Activated CD4-positive, alpha-beta T cell treated with anti-CD3 and anti-CD28 coated beads, Interleukin-2, Interleukin-4, amounts not matched to agents 100 ng/mL and 50 ng/mL, durations not matched to agents 16 hours and 8 hours (primary cell): ENCODE results near the gene AMBP.

Experiments used
- DNase-seq: peaks from one replicate; pipeline ENCODE4 v3.0.0-alpha.2; 2020; ENCODE audit warnings: low spot score

Gene AMBP

GRCh38 chr9:114031037-114031630, 47.0 kb downstream of the AMBP start:
- DNase-seq: no peak

DNA sequence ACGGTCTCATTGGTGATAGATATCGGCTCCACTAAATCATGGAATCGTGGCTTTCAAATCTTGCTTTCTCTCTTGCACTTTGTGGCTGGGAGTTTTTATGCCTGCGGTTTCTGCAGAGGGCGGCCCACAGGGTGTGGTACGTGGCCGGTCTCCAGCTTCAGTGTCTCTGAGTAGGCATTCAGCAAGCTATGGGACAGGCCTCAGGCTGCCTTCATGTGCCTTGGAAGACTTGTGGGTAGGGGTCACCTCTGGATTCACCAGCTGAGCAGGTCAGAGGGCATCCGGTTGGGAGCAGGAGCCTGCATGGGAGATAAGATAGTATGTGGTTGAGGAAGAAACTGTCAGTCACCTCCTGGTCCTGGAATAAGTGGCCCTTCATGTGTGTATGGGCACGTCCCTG, 47.7 kb downstream of the AMBP start:
- DNase-seq: no peak

DNA sequence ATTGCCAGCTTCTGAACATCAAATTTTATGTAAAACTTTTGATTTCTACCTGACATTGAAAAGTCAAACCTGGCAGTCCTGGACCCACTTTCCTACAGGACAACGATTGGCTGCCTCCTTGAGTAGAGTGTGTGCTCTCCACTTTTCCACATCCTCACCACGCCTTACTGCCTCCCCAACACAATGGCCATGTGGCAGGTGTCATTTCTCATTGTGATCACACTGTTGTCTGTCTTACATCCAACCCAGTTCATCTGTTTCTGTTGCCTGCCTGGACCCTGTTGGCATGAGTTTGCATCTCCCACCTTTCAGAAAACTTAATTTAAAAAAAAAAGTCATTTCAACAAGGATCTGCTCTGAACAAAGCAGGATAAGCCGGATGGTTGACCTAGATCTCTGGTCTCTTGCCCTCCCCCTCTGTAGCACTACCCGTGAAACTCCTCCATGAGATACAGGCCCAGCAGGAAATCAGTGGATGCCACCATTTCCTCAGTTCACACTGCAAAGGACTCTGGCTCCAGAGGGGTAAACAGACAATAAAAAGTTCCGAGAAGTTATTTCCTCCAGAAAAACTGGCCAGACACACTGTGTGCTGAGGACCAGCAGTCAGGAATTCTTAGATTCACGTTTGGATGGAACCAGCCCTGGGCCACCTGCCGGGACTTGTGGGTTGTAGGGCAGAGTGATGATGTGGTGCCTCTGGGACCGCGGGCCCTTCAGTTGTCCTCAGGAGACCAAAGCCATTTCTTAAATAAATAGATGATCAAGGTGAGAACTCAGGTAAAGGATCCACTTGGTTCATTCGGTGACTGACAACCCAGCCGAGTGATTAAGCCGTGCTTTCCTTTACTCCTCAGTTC, 48.6 kb downstream of the AMBP start:
- no peak for DNase-seq

GRCh38 chr9:114028646-114029045, 49.5 kb downstream of the AMBP start:
- no peak for DNase-seq

GRCh38 chr9:114027863-114028465, 50.1 kb downstream of the AMBP start:
- no peak for DNase-seq

DNA sequence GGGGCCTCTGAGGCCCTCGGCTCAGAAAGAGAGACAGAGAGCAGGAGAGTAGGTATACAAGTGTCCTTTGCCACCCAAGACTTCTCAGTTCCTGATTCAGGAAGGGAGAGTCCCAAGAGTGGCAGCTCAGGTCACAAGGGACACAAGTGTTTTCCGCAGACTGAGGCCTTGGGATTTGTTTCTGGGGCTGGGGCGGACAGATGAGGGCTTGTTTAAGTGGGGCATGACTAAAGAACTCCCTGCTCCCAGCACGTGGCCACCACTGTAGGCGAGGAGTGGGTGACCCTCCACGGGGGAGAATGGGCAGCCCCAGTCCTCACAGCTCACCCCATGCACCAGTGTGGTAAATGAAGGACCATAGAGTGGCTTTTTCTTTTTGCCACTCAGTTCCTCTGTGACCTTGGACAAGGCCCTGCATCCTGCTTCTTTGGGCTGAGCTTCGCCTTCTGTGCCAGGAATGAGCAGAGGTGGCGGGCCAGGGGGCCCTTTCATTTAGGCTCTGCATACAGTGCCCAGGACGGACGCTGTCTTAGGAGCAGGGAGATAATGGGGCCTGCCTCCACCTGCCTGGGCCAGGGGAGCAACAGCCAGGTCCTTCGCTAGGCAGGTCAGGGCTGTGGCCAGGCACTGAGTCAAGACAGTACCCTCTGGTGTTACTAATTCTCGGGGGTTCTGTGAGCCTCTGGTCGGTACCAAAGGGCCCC, 50.8 kb downstream of the AMBP start:
- no peak for DNase-seq

DNA sequence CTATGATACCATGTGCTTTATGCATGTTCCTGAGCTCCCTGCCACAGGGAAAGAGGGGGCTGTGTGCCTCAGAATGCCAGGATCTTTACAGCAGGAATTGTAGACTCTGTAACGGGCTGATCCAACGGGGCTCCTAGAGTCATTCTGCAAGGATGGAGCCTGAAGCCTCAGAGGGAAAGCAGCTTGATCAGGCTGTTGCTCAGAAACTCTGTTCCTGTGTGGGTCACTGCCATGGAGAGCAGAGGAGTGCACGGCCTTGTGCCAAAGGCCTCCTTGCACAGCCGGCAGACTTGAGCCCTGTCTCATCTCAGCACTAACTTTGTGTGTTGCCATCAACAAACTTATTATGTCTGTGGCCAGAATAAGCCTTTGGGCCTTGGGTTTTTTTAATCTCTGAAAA, 51.8 kb downstream of the AMBP start:
- DNase-seq: no peak

DNA sequence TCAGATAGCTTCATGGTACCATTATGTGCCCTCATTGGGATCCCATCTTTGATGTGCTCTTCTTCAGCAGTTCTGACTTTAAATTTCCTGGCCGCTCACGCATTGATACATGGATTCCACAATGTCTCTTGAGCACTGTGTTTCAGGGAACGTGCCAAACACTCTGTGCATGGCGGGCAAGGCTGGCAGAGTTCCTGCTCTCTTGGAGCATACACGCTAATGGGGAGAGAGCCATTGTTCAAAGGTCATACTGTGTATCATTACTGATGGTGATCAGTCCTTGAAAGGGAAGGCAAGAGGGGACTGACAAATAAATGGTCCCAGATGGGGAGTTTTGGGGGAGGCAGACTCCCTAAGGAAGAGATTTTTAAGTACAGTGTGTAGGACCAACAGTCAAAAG, 52.3 kb downstream of the AMBP start:
- no peak for DNase-seq

DNA sequence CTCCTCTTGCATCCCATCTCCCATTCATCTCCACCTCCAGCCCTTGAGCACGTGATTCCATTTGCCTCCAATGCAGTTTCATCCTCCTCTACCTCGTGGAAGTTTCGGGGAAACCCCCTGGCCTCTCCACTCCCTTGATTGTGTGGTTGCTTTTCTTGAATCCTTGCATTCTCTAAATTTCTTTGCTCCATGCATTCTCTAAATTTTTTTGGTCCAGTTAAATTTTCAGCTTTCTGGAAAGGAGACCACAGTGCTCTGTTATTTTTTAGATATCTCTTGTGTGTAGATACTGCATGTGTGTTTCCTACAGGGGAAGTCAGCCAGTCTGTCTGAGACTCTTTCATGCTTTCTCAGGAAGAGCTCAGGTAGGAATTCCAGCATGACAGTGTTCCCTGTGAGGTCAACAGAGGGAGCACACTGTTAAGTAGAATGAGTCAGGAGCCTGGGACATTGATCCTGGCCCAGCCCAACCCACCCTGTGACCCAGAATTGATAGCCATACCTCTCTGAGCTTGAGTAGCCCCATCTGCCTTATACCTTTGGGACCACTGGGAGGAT, 52.8 kb downstream of the AMBP start:
- DNase-seq: no peak

- DNase-seq: no peak
These were observed 54.1 kb downstream of the AMBP start for GRCh38 chr9:114023961-114024360.

DNA sequence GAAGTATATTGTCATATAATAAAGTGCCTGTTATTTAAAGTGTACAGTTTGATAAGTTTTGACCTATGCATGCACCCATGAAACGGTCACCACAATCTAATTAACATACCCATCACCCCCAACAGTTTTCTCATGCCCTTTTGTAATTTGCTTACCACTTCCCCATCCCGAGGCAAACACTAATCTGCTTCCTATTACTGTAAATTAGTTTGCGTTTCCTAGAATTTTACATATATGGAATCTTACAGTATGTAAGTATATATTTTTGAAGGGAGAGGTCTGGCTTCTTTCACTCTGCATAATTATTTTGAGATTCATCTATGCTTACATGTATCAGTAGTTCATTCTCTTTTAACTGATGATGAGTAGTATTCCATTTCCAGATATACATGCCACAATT, 56.5 kb downstream of the AMBP start:
- DNase-seq: no peak

GRCh38 chr9:114017741-114018715, 60.1 kb downstream of the AMBP start:
- DNase-seq: no peak

DNA sequence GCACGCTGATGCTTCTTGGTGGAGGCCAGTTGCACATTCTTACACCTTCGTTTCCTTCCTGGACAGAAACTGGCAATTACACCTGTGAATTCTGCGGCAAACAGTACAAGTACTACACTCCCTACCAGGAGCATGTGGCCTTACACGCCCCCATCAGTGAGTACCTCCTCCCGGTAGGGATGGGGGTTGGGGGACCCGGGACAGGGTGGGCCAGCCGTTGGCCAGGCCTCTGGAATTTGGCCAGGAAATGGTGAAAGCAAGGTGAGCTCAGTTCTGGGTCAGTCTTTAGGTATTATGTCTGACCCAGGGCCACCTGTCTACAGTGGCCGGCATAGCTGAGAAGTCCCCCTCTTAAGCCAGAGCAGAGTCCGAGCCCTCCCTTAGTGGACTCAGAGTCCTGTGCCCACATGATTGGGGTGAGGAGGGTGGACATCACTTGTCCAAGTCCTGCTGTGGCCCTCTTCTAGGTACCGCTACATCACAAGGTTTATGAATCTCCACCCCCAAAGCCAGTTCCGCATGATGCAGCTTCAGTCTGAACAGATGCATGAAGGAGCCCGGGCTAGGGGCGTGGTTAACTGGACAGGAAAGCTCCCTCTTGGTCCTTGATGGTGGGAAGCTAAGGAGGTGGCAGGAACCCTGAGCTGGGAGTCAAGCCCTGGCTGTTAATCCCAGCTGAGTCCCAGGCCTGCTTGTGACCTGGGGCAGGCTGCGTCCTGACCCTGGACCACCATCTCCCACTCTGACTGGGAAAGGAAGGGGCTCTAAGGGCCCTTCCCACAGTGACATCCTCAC, 61.3 kb downstream of the AMBP start:
- DNase-seq: no peak

DNA sequence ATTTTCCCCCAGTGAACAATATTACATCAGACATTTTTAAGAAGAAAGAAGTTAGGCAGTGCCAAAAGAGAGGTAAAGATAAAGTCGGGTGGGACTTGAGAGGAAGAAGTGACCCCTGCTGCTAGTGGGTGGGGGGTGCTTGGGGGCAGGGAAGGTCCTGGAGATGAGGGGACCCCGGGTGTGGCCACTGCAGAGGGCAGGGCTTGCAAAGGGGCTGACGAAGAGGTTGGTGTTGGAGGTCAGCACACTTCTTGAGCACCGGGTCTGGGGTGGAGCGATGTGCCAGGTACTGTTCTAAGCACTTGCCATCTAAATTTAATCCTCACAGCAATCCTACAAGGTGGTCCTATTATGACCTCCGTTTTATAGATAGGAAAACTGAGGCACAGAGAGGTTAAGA, 62.0 kb downstream of the AMBP start:
- DNase-seq: no peak

GRCh38 chr9:114015607-114016006, 62.5 kb downstream of the AMBP start:
- no peak for DNase-seq

DNA sequence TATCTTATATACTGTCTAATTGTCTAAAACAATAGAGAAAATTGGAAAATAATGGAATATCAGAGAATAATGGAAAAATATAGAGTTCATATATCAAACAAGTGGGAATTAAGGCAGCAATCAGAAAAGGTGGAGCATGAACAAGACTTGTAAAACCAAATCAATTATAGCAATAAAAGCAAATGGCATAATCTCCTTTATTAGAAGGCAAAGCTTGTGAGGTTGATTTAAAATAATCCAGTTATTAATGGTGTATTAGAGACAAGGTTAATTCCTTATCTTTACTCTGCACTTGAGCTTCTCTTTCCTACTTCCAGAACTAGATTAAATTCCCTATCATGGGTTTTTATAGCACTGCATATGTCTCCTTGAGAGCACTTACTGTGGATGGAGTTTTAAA, 64.1 kb downstream of the AMBP start:
- DNase-seq: no peak

DNA sequence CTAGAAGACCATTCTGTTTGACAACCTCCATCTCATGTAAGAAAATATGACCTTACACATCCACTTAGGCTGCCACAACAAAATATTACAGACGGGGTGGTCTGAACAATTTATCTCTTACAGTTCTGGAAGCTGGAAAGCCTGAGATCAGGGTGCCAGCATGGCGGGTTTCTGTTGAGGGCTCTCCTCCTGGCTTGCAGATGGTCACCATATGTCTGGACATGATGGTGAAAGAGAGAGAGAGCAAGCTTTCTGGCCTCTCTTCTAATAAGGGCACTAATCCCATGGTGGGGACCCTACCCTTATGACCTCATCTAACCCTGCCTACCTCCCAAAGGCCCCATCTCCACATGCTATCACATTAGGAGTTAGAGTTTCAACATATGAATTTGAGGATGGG, 66.0 kb downstream of the AMBP start:
- DNase-seq: no peak

- DNase-seq: no peak
These were observed 66.8 kb downstream of the AMBP start for GRCh38 chr9:114011313-114011712.
